Osteoblast (primary cell): Measurements from ENCODE around the gene SRRD. TPM values are rescaled to one million over a fixed set of nuclear protein-coding genes. Genes with fewer than 3 reads are reported as not detected.
A peak's percentile ranks its signal among the peaks of the same experiment; 100 is the strongest.
"Not testable (repeated sequence)": the region's sequence is repeated elsewhere in the genome, so short reads cannot be mapped to it uniquely, and the experiment has no call there.

Experiments
- DNase-seq: peaks from one replicate; pipeline ENCODE4 v3.0.0; 2011; ENCODE audit warnings: low spot score, mixed read lengths; ENCODE audit not compliant: insufficient read length; ENCODE audit errors: missing footprints
- H2AFZ ChIP-seq: 2 replicates; pipeline ENCODE4 v1.6.0; 2011; ENCODE audit warnings: mild to moderate bottlenecking, low read length
- H3K27ac ChIP-seq: 2 replicates; pipeline ENCODE4 v1.5.1; 2011; ENCODE audit warnings: mild to moderate bottlenecking, low read depth, low read length, moderate library complexity
- H3K27me3 ChIP-seq: 2 replicates; pipeline ENCODE4 v1.6.0; 2012; ENCODE audit warnings: mild to moderate bottlenecking, control low read depth, inconsistent platforms, low read length, moderate library complexity; ENCODE audit not compliant: insufficient read depth
- H3K36me3 ChIP-seq: 2 replicates; pipeline ENCODE4 v1.5.1; 2011; ENCODE audit warnings: mild to moderate bottlenecking, low read length, control low read depth, moderate library complexity; ENCODE audit not compliant: insufficient read depth
- H3K4me1 ChIP-seq: 2 replicates; pipeline ENCODE4 v1.5.1; 2011; ENCODE audit warnings: mild to moderate bottlenecking, low read length, control low read depth, moderate library complexity; ENCODE audit not compliant: insufficient read depth
- H3K4me2 ChIP-seq: 2 replicates; pipeline ENCODE4 v1.6.0; 2011; ENCODE audit warnings: mild to moderate bottlenecking, low read length; ENCODE audit not compliant: insufficient read depth
- H3K4me3 ChIP-seq: fragments of 200-600 bp; sonication (generic); 3 replicates; pipeline ENCODE4 v1.5.1; 2012; ENCODE audit warnings: mild to moderate bottlenecking, low read length, inconsistent platforms; ENCODE audit not compliant: insufficient read depth
- H3K79me2 ChIP-seq: 2 replicates; pipeline ENCODE4 v1.6.0; 2012; ENCODE audit warnings: mild to moderate bottlenecking, low read length, control low read depth, inconsistent platforms; ENCODE audit not compliant: insufficient read depth
- H3K9me3 ChIP-seq: 2 replicates; pipeline ENCODE4 v1.5.1; 2011; ENCODE audit warnings: low read depth, low read length, control low read depth
- H4K20me1 ChIP-seq: 2 replicates; pipeline ENCODE4 v1.6.0; 2012; ENCODE audit warnings: mild to moderate bottlenecking, low read length, control low read depth; ENCODE audit not compliant: insufficient read depth
- CTCF ChIP-seq: IDR thresholded peaks from 2 replicates; pipeline ENCODE4 v1.5.1; 2011; ENCODE audit warnings: mild to moderate bottlenecking, low read depth, low read length, moderate library complexity; ENCODE audit errors: extremely low read depth
- total RNA-seq: library from RNA; depleted of rRNA; stranded (reverse); fragments of >200 nt; gene quantifications from 2 replicates; pipeline ENCODE4 v1.2.3, GENCODE V29; 2012

The SRRD gene
- total RNA-seq, 1 donor: 11.2 TPM

GRCh38 chr22:26527167-26527566, 43.5 kb downstream of the SRRD start:
- Histone ChIP-seq H3K27ac (no peak overlapping the region), H3K36me3 (peaks cover 77% of the 10 kb centered on the region), H3K27me3 (no peaks in the 10 kb centered on the region), H3K9me3 (no peaks in the 10 kb centered on the region), H3K79me2 (no peaks in the 10 kb centered on the region), H4K20me1 (no peaks in the 10 kb centered on the region), H3K4me3 (no peak overlapping the region), H2AFZ (no peak overlapping the region), H3K4me1 (peaks cover 8% of the 10 kb centered on the region), H3K4me2 (no peak overlapping the region)
- no peak for TF ChIP-seq CTCF
- DNase-seq: no peak

- no peaks in the 10 kb centered on the region for H3K9me3 ChIP-seq
- DNase-seq: no peak
- H3K27me3 ChIP-seq: no peaks in the 10 kb centered on the region
- H3K79me2 ChIP-seq: no peaks in the 10 kb centered on the region
- H3K36me3 ChIP-seq: peaks cover 71% of the 10 kb centered on the region
- H2AFZ ChIP-seq: no peak overlapping the region
- H4K20me1 ChIP-seq: no peaks in the 10 kb centered on the region
- H3K4me2 ChIP-seq: no peak overlapping the region
- no peak for TF ChIP-seq CTCF
- H3K4me3 ChIP-seq: no peak overlapping the region
- peaks cover 12% of the 10 kb centered on the region for H3K4me1 ChIP-seq
- H3K27ac ChIP-seq: no peak overlapping the region
These were observed 44.1 kb downstream of the SRRD start for GRCh38 chr22:26527574-26528465.

GRCh38 chr22:26528518-26528917, 44.8 kb downstream of the SRRD start:
- H3K9me3 ChIP-seq, H3K4me2 ChIP-seq, DNase-seq, H4K20me1 ChIP-seq, H2AFZ ChIP-seq, H3K27ac ChIP-seq, H3K79me2 ChIP-seq, H3K27me3 ChIP-seq, H3K4me3 ChIP-seq: not testable (repeated sequence)
- peaks cover 15% of the 10 kb centered on the region for H3K4me1 ChIP-seq
- H3K36me3 ChIP-seq: peaks cover 66% of the 10 kb centered on the region

- no peak for DNase-seq
- Histone ChIP-seq H3K36me3 (peaks cover 70% of the 10 kb centered on the region), H3K4me1 (peaks cover 15% of the 10 kb centered on the region), H3K4me3 (no peak overlapping the region), H2AFZ (no peak overlapping the region), H3K27ac (peak overlapping the region; percentile 23), H4K20me1 (no peaks in the 10 kb centered on the region), H3K9me3 (no peaks in the 10 kb centered on the region), H3K79me2 (peaks cover 5% of the 10 kb centered on the region), H3K4me2 (no peak overlapping the region), H3K27me3 (no peaks in the 10 kb centered on the region)
- TF ChIP-seq CTCF: no peak
These were observed 45.7 kb downstream of the SRRD start for GRCh38 chr22:26529345-26529744.
